ENCODE results near the gene PRKCH.

PRKCH gene

DNA sequence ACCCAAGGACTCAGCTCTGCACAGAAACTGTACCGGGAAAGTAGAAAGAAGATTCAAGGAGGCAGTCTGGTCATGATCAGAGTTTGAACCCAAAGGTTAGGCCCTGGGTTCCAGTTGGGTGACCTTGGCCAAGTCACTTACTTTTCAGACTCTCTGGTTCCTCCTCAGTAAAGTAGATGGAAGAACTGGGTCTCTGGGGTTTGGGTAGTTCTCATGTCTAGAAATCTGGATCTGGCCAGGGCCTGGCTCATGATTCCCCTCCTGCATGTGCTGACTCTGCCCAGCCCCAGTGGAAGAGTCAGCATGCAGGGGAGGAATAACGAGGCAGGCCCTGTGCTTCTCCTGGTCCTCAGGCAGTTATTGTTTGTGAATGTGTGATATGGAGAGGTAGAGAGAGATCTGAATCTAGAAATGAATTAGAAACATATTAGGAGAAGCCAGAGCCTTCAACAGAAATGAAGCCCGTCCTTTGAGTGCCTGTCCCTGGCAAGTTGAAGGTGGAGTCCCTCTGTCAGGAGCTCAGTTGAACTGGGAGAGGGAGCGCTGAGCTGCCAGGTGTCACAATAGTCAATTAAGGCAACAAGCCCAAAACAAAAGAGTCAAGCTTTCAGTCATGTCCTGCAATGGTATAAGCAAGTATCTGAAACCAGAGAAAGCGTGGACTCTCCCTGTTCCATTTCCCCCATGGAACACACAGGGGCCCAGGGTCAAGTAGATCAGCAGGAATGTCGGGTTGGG, 242.7 kb downstream of the PRKCH start:
- DNase-seq (ENCODE audit: low read depth, low spot score) = no peak

DNA sequence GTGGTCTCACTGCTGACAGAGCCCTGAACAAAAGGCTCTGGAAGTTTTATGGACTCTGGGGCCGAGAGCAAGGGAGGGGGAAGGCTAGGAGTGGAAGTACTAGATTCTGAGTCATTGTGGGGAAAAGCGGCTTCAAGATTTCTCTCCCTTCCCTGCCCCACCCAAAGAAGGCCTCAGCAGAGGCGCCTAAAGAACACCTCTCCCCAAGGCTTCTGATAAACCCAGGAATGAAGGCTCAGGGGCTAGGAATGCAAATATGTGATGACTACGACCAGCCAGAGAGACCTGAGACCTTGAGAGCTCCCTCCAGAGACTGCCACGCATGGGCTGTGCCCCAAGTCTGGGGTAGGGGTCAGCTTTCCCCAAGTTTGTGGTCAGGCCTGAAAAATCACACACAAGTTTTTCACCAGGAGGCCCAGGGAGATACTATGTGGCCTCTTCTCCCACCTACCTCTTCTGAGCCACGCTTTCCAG, 243.3 kb downstream of the PRKCH start:
- DNase-seq (ENCODE audit: low read depth, low spot score) = no peak

DNA sequence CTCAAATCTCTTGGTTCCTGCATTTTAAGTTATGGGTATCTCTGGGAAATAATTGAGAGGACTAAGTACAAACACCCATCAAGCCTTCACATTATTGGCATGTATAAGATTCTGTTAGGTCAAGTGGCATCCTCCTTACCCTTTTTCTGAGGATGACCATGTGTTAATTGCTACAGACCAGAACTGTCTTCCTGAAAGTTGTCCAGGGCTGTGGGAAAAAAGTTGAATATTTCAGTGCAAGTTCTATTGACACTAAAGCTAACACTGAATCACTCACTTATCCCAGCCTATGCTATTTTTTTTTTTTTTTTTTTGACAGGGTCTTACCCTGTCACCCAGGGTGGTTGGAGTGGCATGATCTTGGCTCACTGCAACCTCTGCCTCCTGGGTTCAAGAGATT, 243.8 kb downstream of the PRKCH start:
- DNase-seq (ENCODE audit: low read depth, low spot score) = no peak

DNA sequence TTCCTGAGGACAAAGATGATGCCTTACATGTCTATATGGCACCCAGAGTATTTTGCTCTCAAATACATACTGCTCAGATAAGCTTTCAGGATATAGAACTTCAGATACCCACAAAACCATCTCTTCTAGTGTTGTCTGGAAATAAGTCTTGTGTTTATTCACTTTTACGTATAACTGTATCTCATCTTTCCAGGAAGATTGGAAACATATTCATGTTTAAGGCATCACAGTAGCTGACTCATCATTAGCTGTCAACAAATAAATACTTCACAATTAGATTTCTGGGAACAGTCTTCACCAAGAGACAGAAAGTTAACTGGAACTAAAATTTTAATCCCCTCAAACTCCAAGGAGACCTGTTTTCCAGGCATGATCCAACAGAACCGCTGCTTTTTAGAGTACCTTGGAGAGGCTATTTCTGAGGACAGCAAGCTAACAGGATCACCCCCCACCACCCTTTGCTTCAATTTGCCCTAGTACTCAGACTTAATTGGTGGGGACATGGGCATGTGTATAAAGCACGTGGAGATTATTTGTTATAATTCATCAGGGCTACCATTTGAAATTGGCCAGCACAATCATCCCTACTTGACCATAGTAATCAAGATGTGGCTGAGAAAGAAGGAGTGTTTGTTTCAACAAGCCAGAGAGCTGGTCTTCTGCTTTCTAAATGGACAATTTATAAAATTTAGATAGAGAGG, 244.6 kb downstream of the PRKCH start:
- no peak for DNase-seq (ENCODE audit: low read depth, low spot score)

DNA sequence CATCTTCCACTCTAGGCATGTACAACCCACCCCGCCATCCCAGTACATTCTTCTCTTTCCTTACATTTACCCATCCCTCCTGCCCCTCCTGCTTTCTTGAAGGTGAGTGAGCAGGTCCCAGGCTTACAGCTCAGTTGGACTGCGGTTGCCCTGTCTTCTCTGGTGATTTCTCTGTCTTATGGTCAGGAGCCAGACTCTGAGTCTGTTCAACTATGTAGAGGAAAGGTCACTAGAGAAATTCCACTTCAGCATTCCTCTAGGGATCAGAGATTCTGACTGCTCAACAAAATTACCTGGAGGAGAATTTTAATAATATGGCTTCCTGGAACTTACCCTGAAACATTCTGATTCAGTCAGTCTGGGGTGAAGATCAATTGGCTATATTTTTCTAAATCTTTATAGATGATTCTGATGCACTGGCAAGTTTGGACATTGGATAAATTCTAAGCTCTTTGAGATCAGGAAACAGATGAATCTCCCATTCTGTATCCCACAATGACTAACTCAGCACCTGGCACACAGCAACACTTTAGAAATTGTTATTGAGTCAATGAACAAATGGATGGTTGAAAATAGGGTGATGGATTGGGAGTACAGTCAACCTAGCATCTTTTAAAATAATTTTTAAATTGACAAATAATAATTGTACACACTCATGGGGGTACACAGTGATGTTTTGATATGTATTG, 245.3 kb downstream of the PRKCH start:
- no peak for DNase-seq (ENCODE audit: low read depth, low spot score)

DNA sequence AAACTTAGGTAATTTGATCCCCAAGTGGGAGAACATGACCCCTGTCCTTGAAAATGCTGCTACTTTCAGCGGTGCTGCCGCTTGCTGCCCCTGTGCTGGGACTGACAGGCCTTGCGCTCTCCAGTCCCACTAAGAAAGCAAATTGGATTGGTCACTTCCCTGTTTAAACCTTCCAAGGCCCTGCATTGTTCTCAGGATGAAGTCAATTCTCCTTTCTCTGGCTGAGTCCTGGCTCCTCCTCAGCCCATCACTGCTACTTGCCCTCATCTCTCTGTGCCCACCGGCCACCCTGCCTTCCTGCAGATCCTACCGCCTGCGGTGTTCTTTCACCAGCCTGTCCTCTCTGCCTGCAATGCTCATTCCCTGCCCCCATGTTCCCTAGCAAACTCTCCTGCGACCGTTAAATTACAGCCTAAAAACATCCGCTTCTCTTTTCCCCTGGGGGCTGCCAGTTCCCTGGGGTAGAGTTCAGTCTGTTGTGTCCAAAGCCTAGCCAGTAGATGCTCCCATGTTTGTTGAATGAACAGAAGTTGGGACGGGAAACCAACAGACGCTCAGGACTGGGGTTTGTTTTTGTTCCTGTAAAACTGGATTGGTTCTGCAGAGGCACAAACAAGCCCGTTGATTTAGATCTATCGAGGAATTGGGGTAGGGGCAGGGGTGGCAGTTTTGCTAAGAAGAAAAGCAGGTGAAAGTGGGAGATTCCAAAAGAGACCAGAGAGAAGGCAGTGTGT, 246.6 kb downstream of the PRKCH start:
- no peak for DNase-seq (ENCODE audit: low read depth, low spot score)

DNA sequence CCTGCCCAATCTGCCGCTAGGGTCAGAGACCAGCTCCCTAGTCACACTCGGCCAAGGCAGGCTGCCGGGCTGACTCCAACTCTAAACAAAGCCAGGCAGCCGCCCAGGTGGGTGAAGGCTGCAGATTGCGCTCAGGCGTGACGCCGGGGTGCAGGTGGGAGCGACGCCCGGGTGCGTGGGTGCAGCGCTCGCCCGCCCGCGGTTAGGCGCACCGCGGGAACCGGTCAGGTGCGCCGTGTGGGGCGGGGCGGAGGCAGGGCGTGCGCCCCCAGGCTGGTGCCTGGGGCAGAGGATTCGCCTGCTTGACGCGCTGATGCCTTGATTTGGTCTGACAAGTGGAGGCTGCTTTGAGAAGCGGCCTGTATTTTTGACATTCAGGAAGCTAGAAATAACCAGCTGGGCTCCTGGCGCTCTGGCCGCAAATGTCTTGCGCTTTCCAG, 247.2 kb downstream of the PRKCH start:
- DNase-seq (ENCODE audit: low read depth, low spot score) = peak; percentile 27

DNA sequence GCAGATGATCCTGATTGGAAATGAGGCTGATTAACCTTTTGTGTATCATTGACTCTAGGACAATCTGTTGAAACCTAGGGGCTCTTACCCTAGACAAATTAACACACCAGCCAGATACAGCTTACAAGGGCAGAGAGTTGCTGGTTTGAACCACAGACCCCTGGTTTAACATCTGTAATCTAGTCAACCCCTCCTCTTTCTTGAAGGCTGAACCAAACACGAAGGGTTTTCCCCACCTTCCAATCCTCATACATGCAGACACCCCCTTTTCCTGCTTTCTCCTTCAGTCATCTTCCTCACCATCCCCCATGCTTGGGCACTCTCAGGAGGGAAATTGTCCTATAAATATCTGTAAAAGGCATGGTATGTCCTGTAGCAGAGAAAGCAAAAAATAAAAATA, 247.9 kb downstream of the PRKCH start:
- DNase-seq (ENCODE audit: low read depth, low spot score) = no peak

DNA sequence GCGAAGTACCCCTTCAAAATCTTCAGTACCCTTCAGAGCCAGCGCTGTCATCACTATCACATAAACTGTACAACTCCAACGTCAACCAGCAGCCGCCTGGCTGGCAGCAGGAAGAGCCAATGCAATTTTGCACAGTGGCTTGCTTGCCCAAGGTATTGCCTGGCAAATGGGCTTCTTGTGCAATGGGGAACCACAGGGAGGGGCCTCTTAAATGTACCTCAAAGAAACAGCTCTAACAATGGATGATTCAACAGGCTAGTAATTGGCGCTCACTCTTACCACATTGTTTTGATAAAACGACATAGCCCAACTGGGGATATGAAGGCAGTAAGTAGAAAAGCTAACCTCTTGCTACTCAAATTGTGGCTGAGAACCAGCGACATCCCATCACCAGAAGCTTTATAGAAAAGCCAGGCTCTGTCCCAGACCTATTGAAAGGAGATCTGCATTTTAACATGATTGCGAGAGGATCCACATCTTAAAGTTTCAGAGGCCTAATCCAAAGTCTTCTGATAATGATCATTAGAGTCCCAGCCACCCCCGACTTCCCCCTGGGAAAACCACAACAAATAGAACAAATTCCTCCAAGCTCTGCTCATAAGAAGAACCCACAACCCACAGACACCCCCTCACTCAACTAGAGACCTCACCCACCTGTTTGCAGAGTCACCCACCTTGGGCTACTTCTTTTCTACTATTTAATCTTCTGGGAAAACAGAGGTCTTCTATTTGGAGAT, 248.6 kb downstream of the PRKCH start:
- no peak for DNase-seq (ENCODE audit: low read depth, low spot score)

DNA sequence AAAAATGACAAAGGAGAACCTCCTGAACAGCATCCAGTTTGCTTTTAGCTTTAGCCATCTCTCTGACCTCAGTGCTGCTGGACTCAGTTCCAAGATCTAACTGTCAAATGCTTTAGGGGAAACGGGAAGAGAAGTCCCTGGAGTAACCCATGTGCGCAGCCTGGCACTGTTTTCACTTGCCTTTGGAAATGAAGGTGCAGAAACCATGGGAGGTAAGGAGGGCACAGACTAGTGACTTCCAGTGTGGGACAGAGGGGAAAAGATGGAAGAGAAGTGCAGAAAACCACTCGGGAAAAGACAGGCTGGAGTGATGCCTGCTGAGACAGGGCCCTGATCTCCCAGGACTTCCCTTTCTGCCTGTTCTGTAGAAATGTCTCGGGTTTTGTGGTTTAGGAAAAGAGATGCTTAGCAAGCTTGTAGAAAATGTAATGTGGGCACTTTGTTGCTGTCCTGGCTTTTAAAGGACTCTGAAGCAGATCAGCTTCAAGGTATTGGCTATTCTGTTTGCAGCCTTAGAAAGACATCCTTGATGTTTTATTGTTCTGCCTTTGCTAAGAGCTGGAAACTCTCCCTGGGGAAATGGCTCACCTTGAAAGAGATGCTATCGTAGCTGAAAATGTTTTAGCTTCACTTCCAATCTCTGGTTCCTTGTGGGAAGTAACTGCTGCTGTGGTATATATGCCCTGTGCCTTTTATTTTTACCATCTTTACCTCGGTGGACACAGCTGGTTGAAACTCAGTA, 249.3 kb downstream of the PRKCH start:
- DNase-seq (ENCODE audit: low read depth, low spot score) = no peak

DNA sequence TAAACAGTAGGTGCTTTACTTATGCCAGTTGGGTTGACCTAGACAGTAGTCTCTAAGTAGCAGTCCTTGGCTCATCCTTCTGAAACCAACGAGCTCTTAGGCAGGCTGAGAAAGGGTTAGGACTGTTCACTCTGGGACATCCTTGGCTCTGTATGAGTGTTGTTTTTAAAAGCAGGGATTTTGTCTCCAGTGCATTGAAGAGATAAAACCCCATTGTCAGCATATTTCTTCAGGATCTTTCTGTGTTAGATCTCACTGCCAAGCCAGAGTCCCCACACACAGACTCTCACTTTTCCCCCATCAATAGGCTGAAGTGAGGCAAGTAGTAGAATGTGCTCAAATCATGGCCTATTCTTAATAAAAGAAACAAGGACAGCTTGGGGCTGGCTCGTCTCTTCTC, 250.5 kb downstream of the PRKCH start:
- DNase-seq (ENCODE audit: low read depth, low spot score) = no peak

DNA sequence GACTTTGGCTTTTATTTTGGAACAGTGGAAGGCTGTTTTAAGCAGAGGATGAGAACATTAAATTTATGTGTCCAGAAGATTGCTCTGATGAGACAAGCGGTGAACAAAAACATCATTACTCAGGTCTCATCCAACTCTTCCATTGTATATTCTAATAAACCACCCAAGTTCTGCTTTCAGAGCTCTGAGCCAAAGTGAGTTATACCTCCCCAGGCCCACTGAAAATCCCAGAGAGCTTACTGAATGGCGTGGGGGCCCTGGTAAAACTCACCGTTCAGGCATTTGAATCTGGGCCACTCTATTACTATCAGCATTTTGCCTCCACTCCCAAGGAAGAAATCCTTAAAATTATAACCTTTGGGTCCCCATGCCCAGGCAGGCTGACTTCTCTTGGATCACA, 251.9 kb downstream of the PRKCH start:
- no peak for DNase-seq (ENCODE audit: low read depth, low spot score)

DNA sequence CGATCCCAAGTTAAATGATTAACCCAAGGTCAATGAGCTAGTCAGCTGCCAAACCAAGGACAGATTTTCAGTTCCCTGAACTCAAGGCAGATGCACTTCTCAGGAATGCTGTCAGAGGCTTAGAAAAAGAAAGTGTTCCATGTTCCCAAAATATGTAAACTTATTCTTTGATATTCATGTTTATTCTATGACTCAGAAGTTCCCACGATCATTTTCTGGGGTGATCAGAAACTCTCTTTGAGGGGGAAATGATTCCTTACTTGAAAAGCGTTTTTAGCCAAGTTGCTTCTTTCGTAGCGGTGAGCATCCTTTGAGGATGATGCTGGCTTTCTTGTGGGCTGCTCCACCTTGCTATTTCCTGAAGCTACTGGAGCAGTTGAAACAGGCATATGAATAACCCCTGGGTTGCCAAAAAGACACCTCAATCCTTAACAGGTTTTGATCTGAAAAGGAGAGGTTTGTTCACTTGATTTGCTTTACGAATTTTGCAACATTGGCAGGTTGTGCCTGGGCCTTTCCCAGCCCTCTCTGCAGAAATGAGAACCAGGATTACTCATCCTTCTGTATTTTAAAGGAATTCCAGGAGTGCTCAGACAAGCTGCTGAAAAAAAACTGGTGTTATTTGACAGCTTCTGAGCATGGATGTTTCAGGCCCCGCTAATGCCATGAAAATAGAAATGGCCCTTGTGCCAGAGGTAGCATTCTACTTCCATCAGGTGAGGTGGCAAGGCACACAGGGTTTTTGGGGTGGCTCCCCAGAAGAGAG, 252.6 kb downstream of the PRKCH start:
- DNase-seq (ENCODE audit: low read depth, low spot score) = no peak

DNA sequence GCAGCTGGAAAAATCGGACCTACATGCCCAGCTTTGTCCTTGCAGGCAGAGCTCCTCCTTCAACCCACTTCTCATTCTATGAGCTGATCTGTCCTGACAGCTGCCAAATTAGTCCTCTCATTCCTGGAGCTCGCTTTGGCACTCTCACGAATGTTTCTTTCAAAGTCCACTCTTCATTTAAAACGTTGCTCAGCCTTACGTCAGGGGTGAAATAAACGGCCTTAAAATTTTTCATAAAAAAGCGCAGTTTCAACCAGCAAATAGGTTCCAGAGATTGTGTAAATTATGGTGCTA, 253.1 kb downstream of the PRKCH start:
- DNase-seq (ENCODE audit: low read depth, low spot score) = no peak

DNA sequence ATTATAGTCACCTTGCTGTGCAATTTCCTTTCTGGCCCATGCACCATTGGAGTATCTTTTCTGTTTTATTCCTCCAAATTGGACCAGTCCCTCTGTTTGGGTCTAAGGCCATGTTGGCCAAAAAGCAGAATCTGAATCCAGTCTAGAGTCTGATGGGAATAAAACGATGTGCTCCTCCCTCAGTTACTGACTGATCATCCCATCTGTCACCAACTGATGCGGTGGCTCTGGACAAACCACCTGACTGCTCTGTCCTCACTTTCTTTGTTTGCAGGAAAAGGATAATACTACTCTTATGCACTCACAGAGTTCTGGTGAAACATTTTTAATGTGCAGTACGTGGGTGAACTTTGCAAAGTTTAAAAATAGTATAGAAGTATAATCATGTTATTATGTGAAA, 253.7 kb downstream of the PRKCH start:
- no peak for DNase-seq (ENCODE audit: low read depth, low spot score)

DNA sequence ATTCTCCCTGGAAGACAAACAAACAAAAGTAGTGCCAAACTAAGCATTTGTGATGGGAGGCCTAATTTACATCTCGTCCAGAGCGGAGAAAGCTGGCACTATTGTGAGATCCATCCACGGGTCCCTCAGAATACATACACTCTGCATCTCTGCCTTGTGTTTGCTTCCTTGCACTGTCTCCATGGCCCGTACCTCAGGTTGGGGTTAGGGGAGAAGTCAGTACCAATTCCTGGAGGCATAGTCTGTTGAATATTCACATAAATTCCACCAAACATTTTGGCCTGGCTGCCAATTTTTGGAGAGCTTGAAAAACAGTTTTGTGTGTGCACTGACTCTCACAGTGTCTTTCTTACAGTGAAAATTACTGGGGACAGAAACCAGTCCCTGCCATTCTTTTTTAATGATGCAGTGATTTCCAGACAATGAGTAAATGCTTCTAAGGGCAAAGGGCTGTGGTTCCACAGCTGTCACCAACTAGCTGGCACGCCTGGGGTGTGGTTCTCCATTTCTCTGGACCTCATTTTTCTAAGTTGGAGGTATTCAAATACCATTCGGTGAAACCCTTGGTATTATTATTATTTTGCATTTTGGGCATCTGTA, 254.3 kb downstream of the PRKCH start:
- DNase-seq (ENCODE audit: low read depth, low spot score) = no peak

DNA sequence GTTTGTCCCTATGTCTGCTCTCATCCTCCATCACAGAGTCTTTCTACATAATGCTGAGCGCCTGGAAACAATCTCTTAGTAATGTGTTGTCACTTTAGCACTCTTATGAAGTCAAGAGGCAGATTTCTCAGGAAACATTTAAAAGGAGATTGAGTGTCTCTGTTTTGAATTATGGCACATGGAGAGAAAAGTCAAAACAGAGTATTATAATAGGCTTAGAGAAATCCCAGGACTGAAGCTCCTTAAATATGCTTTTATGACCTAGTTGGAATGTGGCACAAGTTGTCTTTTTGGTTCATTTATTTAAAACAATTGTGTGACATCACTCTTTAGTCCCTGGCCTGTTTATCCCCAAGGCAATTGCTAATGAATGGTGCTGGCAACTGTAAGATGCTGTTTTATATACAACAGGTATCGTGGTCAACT, 256.1 kb downstream of the PRKCH start:
- no peak for DNase-seq (ENCODE audit: low read depth, low spot score)

DNA sequence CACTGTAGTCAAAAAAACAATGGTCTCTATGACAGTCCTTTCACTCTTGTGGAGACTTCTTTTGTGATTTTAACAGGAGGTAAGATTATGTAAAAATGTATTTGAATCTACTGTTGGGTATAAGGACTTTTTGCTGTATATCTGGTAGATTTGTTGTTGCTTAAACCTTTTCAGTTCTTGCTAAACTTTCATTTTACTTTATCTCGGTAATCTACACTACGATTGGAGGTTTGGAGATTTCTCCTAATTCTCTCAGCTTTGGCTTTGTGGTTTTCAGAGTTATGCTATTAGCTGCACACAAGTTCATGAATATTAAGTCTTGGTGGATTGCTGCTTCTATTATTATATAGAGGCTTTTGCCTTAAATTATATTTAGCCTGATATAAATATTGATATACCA, 257.4 kb downstream of the PRKCH start:
- DNase-seq (ENCODE audit: low read depth, low spot score) = no peak

DNA sequence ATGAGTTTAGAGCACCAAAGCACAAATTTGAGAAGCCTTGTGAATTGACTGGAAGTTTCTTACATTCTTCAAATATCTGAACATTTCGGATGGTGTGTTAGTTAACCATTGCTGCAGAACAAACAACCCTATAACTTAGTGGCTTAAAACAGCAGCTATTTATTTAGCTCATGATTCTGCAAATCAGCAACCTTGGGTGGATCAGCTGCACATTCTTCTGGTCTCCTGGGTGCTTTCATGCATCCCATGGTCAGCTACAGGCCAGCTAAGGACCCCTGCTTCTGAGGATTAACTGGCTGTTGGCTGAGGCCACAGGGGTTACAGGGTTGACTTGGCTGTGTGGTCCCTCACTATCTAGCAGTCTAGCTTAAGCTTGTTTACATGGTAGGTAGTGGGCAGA, 260.0 kb downstream of the PRKCH start:
- DNase-seq (ENCODE audit: low read depth, low spot score) = no peak
